HEK293 (cell line): ENCODE data around the gene NPM3.

Source experiments
- CTCF ChIA-PET: fragments of 350-600 bp; formaldehyde crosslinking; extraction: SDS; loops from one replicate; lab custom pipeline; 2021; ENCODE audit warnings: antibody characterized with exemption; lab: Yijun Ruan, JAX
- POLR2A ChIA-PET: fragments of 300-600 bp; formaldehyde crosslinking; extraction: SDS; loops from one replicate; lab custom pipeline; 2020; ENCODE audit warnings: antibody characterized with exemption, inconsistent platforms; lab: Yijun Ruan, JAX
- H3K27ac ChIP-seq: fragments of 200-500 bp; sonication (Bioruptor generic); 2 replicates; pipeline ENCODE4 v1.5.1; 2014; ENCODE audit warnings: low read depth, low read length, control low read depth, inconsistent platforms; ENCODE audit errors: extremely low read depth
- H3K36me3 ChIP-seq, 2 experiments: fragments of 200-500 bp in 1 of 2; sonication (Bioruptor generic) in 1 of 2; 1 replicate in 1 of 2; 2 replicates in 1 of 2; pipeline ENCODE4 v1.5.1; 2014 to 2017; ENCODE audit warnings: inconsistent platforms in 2 of 2, low read length in 2 of 2; ENCODE audit not compliant: control insufficient read depth in 2 of 2, insufficient read depth in 1 of 2
- H3K4me1 ChIP-seq: fragments of 200-500 bp; sonication (Bioruptor generic); 2 replicates; pipeline ENCODE4 v1.5.1; 2014; ENCODE audit warnings: mild to moderate bottlenecking, low read length, inconsistent platforms; ENCODE audit not compliant: control insufficient read depth, insufficient read depth
- H3K4me3 ChIP-seq: 2 replicates; pipeline ENCODE4 v1.5.1; 2011; ENCODE audit warnings: low read depth, mild to moderate bottlenecking, control low read depth, low read length, moderate library complexity
- H3K9me3 ChIP-seq: fragments of 200-500 bp; sonication (Bioruptor generic); 2 replicates; pipeline ENCODE4 v1.5.1; 2014; ENCODE audit warnings: low read depth, low read length, inconsistent platforms; ENCODE audit not compliant: control insufficient read depth, insufficient read depth
- FEZF1 ChIP-seq: fragments of 450-650 bp; formaldehyde crosslinking; IDR thresholded peaks from 2 replicates; pipeline ENCODE4 v1.5.1; 2016; ENCODE audit warnings: missing biosample characterization, missing genetic modification characterization
- IKZF3 ChIP-seq: fragments of 450-650 bp; IDR thresholded peaks from 2 replicates; pipeline ENCODE4 v1.5.0; 2018; ENCODE audit warnings: missing biosample characterization, mild to moderate bottlenecking, missing genetic modification characterization, moderate library complexity
- KLF8 ChIP-seq: fragments of 450-650 bp; formaldehyde crosslinking; IDR thresholded peaks from 2 replicates; pipeline ENCODE4 v1.5.1; 2016; ENCODE audit warnings: missing biosample characterization, missing genetic modification characterization
- KLF9 ChIP-seq: fragments of 450-650 bp; formaldehyde crosslinking; IDR thresholded peaks from 2 replicates; pipeline ENCODE4 v1.5.1; 2016; ENCODE audit warnings: missing biosample characterization, missing genetic modification characterization, low read depth
- MEIS1 ChIP-seq: sonication (generic); formaldehyde crosslinking; IDR thresholded peaks from 2 replicates; pipeline ENCODE4 v1.8.1; 2022; ENCODE audit warnings: missing genetic modification reagents, mild to moderate bottlenecking, borderline replicate concordance
- OSR2 ChIP-seq: fragments of 450-650 bp; formaldehyde crosslinking; IDR thresholded peaks from 2 replicates; pipeline ENCODE4 v1.5.1; 2016; ENCODE audit warnings: missing biosample characterization, missing genetic modification characterization
- PRDM10 ChIP-seq: fragments of 450-650 bp; formaldehyde crosslinking; IDR thresholded peaks from 2 replicates; pipeline ENCODE4 v1.5.1; 2016; ENCODE audit warnings: missing biosample characterization, missing genetic modification characterization
- ZBTB10 ChIP-seq: fragments of 450-650 bp; formaldehyde crosslinking; IDR thresholded peaks from 2 replicates; pipeline ENCODE4 v1.5.1; 2016; ENCODE audit warnings: missing biosample characterization, missing genetic modification characterization
- ZBTB7A ChIP-seq: fragments of 450-650 bp; formaldehyde crosslinking; IDR thresholded peaks from 2 replicates; pipeline ENCODE4 v1.5.1; 2016; ENCODE audit warnings: low read depth, missing biosample characterization, missing genetic modification characterization
- ZNF121 ChIP-seq: fragments of 450-650 bp; formaldehyde crosslinking; IDR thresholded peaks from 2 replicates; pipeline ENCODE4 v1.5.1; 2016; ENCODE audit warnings: missing biosample characterization, missing genetic modification characterization
- ZNF174 ChIP-seq: fragments of 450-650 bp; formaldehyde crosslinking; IDR thresholded peaks from 2 replicates; pipeline ENCODE4 v1.5.0; 2017; ENCODE audit warnings: missing biosample characterization, mild to moderate bottlenecking, missing genetic modification characterization
- ZNF26 ChIP-seq: fragments of 450-650 bp; formaldehyde crosslinking; IDR thresholded peaks from 2 replicates; pipeline ENCODE4 v1.5.1; 2016; ENCODE audit warnings: missing biosample characterization, missing genetic modification characterization
- ZNF280D ChIP-seq: fragments of 450-650 bp; formaldehyde crosslinking; IDR thresholded peaks from 2 replicates; pipeline ENCODE4 v1.5.1; 2016; ENCODE audit warnings: missing biosample characterization, missing genetic modification characterization
- ZNF514 ChIP-seq: fragments of 450-650 bp; formaldehyde crosslinking; IDR thresholded peaks from 2 replicates; pipeline ENCODE4 v1.5.1; 2016; ENCODE audit warnings: missing biosample characterization, missing genetic modification characterization
- ZNF521 ChIP-seq: fragments of 450-650 bp; formaldehyde crosslinking; IDR thresholded peaks from 2 replicates; pipeline ENCODE4 v1.5.1; 2017; ENCODE audit warnings: missing biosample characterization, mild to moderate bottlenecking, missing genetic modification characterization
- ZNF571 ChIP-seq: fragments of 450-650 bp; formaldehyde crosslinking; IDR thresholded peaks from 2 replicates; pipeline ENCODE4 v1.5.0; 2017; ENCODE audit warnings: missing biosample characterization, missing genetic modification characterization
- ZNF704 ChIP-seq: fragments of 450-650 bp; formaldehyde crosslinking; IDR thresholded peaks from 2 replicates; pipeline ENCODE4 v1.5.1; 2016; ENCODE audit warnings: missing biosample characterization, missing genetic modification characterization
- ZNF785 ChIP-seq: fragments of 450-650 bp; formaldehyde crosslinking; IDR thresholded peaks from 2 replicates; pipeline ENCODE4 v1.5.1; 2016; ENCODE audit warnings: missing biosample characterization, missing genetic modification characterization
- ZSCAN23 ChIP-seq: fragments of 450-650 bp; formaldehyde crosslinking; IDR thresholded peaks from 2 replicates; pipeline ENCODE4 v1.5.1; 2016; ENCODE audit warnings: missing biosample characterization, missing genetic modification characterization

NPM3 gene

GRCh38 chr10:101814466-101815071, 31.3 kb upstream of the NPM3 start (continued):
- TF ChIP-seq PRDM10 (tag by site-specific recombination) = 0 out of 2 replicates have a peak, but pooled peaks have one; percentile 7
- 0 out of 2 replicates have a peak, but pooled peaks have one; percentile 6 for TF ChIP-seq OSR2 (tag by site-specific recombination)
- 0 out of 2 replicates have a peak, but pooled peaks have one; percentile 25 for TF ChIP-seq IKZF3 (tag by site-specific recombination)
- peak; percentile 8; the same call in 1 of the 2 replicates for TF ChIP-seq ZNF121
- 0 out of 2 replicates have a peak, but pooled peaks have one; percentile 19 for TF ChIP-seq FEZF1 (tag by site-specific recombination)
- no peak for TF ChIP-seq ZNF785
- TF ChIP-seq ZNF514 (tag by site-specific recombination) = no peak
- no peak for TF ChIP-seq MEIS1 (CRISPR knock-in tag)

GRCh38 chr10:101812606-101813005, 29.4 kb upstream of the NPM3 start:
- POLR2A ChIA-PET = interaction anchor here (0.6 kb wide), 1 partner anchor 9 kb away, joined by 3 read pairs; no protein-coding TSS in a partner anchor
- H3K4me3 ChIP-seq = no peak overlapping the region
- peaks cover 40 to 45% of the 10 kb centered on the region in 2 experiments for H3K36me3 ChIP-seq
- H3K4me1 ChIP-seq = peaks cover 5% of the 10 kb centered on the region
- H3K9me3 ChIP-seq = no peaks in the 10 kb centered on the region
- H3K27ac ChIP-seq = no peak overlapping the region
- CTCF ChIA-PET = interaction anchor here (1.2 to 1.6 kb wide), 3 partner anchors 32 to 208 kb away, joined by 5 to 8 read pairs (median 7); no protein-coding TSS in a partner anchor
- TF ChIP-seq ZBTB7A (tag by site-specific recombination) (no peak), ZSCAN23 (tag by site-specific recombination) (no peak), KLF9 (tag by site-specific recombination) (no peak), ZNF280D (tag by site-specific recombination) (no peak), ZNF704 (tag by site-specific recombination) (no peak), ZNF26 (tag by site-specific recombination) (no peak), PRDM10 (tag by site-specific recombination) (no peak), ZNF571 (no peak), ZBTB10 (tag by site-specific recombination) (no peak), IKZF3 (tag by site-specific recombination) (no peak), KLF8 (tag by site-specific recombination) (no peak), ZNF521 (tag by site-specific recombination) (no peak), ZNF174 (tag by site-specific recombination) (no peak)
